Peyer's patch (tissue), 4 donors: ENCODE data around the gene LSP1. TPM values are rescaled to one million over a fixed set of nuclear protein-coding genes. Genes with fewer than 3 reads are reported as not detected.

ENCODE experiments used
- DNase-seq, 3 donors: peaks; one replicate each; pipeline ENCODE4 v3.0.0-alpha.2; 2017 to 2019
- H3K27ac ChIP-seq, 4 donors: fragments of 200-600 bp; sonication (generic); one replicate each; pipeline ENCODE4 v1.5.1; 2016 to 2019
- H3K27me3 ChIP-seq, 2 donors: fragments of 200-600 bp; sonication (generic); one replicate each; pipeline ENCODE4 v1.5.1; 2019
- H3K36me3 ChIP-seq, 3 donors: fragments of 200-600 bp; sonication (generic); one replicate each; pipeline ENCODE4 v1.5.1; 2016 to 2019
- H3K4me1 ChIP-seq, 4 donors: fragments of 200-600 bp; sonication (generic); one replicate each; pipeline ENCODE4 v1.5.1; 2016 to 2019
- H3K4me3 ChIP-seq, 4 donors: fragments of 200-600 bp; sonication (generic); 1 replicate in 3 of 4; 2 replicates in 1 of 4; pipeline ENCODE4 v1.5.1; 2016 to 2019; ENCODE audit warnings: mild to moderate bottlenecking in 1 of 4
- H3K9me3 ChIP-seq, 4 donors: fragments of 200-600 bp; sonication (generic); one replicate each; pipeline ENCODE4 v1.5.1; 2016 to 2019; ENCODE audit warnings: mild to moderate bottlenecking in 1 of 4
- POLR2A ChIP-seq, 2 donors: fragments of 450-650 bp; IDR thresholded peaks; one replicate each; pipeline ENCODE4 v1.5.1; 2017; ENCODE audit warnings: antibody characterized with exemption in 2 of 2, mild to moderate bottlenecking in 2 of 2, moderate library complexity in 2 of 2
- total RNA-seq, 4 donors: library from RNA; depleted of rRNA; stranded (reverse); fragments of >200 nt; gene quantifications; one replicate each; pipeline ENCODE4 v1.1.0, GENCODE V29; 2016
- TF ChIP-seq, protein P1 (sequence below), 6 experiments: fragments of 450-650 bp in 4 of 6; fragments of 200-600 bp in 2 of 6; sonication (generic) in 1 of 6; IDR thresholded peaks; one replicate each; pipeline ENCODE4 v1.5.1; 2017 to 2019; ENCODE audit warnings: antibody characterized with exemption in 6 of 6, mild to moderate bottlenecking in 3 of 6, moderate library complexity in 1 of 6

Gene LSP1
- total RNA-seq, 4 donors from 2014 or later = 10.6 to 175 (median 15.4) TPM

DNA sequence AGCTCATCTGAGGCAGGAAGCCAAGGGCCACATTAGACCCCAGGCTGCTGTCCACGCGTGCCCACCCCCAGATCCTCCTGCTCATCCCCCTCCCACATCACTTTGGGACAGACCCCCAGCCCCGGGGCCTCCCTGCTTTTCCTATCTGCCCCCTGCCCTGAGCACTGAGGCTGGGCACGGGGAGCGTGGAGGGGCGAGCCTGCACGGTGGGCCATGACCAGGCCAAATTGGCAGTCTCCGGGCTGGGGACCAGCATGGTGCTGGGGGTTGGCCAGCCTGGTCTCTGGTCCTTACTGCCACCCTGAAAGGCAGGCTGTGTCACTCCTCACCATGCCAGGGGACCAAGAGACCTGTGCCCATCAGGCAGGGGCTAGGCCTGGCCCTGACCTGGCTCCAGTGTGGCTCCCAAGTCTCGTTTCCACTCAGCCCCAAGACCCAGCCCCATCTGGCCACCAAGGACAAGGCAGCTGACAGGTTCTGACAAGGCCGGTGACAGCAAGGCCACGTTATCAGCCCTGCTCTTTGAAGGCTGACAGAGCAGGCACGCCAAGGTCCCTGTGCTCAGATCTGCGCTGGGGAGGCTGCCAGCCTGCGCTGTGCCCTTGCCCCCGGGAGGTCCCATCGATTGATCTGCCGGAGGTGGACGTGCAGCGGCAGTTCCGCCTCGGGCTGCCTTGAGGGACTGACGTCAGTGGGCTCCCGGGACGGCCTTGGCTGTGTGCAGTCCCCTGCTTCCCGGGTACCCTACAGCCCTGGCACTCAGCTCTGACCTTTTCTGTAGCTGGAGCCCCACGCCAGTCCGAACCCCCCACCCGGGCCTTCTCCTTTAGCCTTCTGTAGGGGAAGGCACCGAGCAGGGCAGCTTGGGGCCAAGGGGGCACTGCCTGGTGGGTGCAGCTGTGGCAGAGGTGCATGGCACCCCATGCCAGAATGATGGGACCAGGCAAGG is 10.5 kb upstream of the LSP1 start:
- no peaks in the 10 kb centered on the region for H3K36me3 ChIP-seq
- TF ChIP-seq, protein P1, sequence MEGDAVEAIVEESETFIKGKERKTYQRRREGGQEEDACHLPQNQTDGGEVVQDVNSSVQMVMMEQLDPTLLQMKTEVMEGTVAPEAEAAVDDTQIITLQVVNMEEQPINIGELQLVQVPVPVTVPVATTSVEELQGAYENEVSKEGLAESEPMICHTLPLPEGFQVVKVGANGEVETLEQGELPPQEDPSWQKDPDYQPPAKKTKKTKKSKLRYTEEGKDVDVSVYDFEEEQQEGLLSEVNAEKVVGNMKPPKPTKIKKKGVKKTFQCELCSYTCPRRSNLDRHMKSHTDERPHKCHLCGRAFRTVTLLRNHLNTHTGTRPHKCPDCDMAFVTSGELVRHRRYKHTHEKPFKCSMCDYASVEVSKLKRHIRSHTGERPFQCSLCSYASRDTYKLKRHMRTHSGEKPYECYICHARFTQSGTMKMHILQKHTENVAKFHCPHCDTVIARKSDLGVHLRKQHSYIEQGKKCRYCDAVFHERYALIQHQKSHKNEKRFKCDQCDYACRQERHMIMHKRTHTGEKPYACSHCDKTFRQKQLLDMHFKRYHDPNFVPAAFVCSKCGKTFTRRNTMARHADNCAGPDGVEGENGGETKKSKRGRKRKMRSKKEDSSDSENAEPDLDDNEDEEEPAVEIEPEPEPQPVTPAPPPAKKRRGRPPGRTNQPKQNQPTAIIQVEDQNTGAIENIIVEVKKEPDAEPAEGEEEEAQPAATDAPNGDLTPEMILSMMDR (IDR thresholded peaks at IDR 0.05) = no peak
- no peak for TF ChIP-seq POLR2A (IDR thresholded peaks at IDR 0.05)
- peaks cover 3 to 57% (median 30%) of the 10 kb centered on the region in 4 donors for H3K4me1 ChIP-seq
- no peak for DNase-seq
- no peak overlapping the region for H3K27ac ChIP-seq
- no peaks in the 10 kb centered on the region for H3K27me3 ChIP-seq
- H3K4me3 ChIP-seq = no peak overlapping the region
- H3K9me3 ChIP-seq = no peaks in the 10 kb centered on the region

DNA sequence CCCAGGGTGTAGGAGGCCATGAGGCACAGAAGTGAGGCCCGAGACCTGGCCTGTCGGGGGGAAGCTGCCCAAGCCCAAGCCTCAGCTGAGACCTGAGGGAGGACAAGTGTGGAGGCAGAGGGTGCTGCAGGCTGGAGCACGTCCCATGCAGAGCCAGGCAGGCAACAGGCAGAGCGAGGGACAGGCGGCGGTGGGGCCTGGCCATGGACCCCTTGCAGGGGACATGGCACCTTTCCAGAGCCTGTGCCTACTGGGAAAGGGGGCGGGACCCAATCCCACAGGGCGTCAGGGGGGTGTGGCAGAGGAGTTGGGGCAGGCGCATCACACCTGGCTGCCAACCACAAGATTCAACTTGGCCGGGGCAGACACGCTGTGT is 9.8 kb upstream of the LSP1 start:
- no peaks in the 10 kb centered on the region for H3K36me3 ChIP-seq
- H3K27me3 ChIP-seq = no peaks in the 10 kb centered on the region
- TF ChIP-seq POLR2A (IDR thresholded peaks at IDR 0.05) = no peak
- TF ChIP-seq, protein P1 (IDR thresholded peaks at IDR 0.05) = no peak
- no peak overlapping the region for H3K4me3 ChIP-seq
- H3K4me1 ChIP-seq = peaks cover 0 to 54% (median 24%) of the 10 kb centered on the region in 4 donors
- peak overlapping the region in 1 of 4 donors; percentile 61 for H3K27ac ChIP-seq
- H3K9me3 ChIP-seq = no peaks in the 10 kb centered on the region
- DNase-seq = no peak

GRCh38 chr11:1843796-1844195 is 9.1 kb upstream of the LSP1 start:
- Histone ChIP-seq H3K36me3 (no peaks in the 10 kb centered on the region), H3K4me1 (peaks cover 0 to 49% (median 20%) of the 10 kb centered on the region in 4 donors), H3K4me3 (peak overlapping the region in 1 of 4 donors; percentile 10), H3K27ac (peak overlapping the region in 3 of 4 donors; percentile 51 to 61 (median 56)), H3K9me3 (no peaks in the 10 kb centered on the region), H3K27me3 (no peaks in the 10 kb centered on the region)
- no peak for DNase-seq
- TF ChIP-seq, protein P1 (IDR thresholded peaks at IDR 0.05) = no peak
- TF ChIP-seq POLR2A (IDR thresholded peaks at IDR 0.05) = no peak

GRCh38 chr11:1844221-1845094 is 8.4 kb upstream of the LSP1 start:
- peak overlapping the region in 1 of 4 donors; percentile 10 for H3K4me3 ChIP-seq
- H3K9me3 ChIP-seq = no peaks in the 10 kb centered on the region
- peak; percentile 63 to 90 (median 83) for DNase-seq
- H3K27ac ChIP-seq = peak overlapping the region; percentile 36 to 61 (median 54)
- TF ChIP-seq, protein P1 (IDR thresholded peaks at IDR 0.05) = no peak
- TF ChIP-seq POLR2A (IDR thresholded peaks at IDR 0.05) = peak in 1 of 2 donors; percentile 38
- H3K27me3 ChIP-seq = no peaks in the 10 kb centered on the region
- peaks cover 0 to 42% (median 20%) of the 10 kb centered on the region in 4 donors for H3K4me1 ChIP-seq
- H3K36me3 ChIP-seq = no peaks in the 10 kb centered on the region

GRCh38 chr11:1845095-1845429 is 7.8 kb upstream of the LSP1 start:
- Histone ChIP-seq H3K27me3 (no peaks in the 10 kb centered on the region), H3K4me1 (peaks cover 0 to 42% (median 24%) of the 10 kb centered on the region in 4 donors), H3K9me3 (no peaks in the 10 kb centered on the region), H3K36me3 (no peaks in the 10 kb centered on the region), H3K4me3 (no peak overlapping the region), H3K27ac (peak overlapping the region; percentile 14 to 61 (median 46))
- DNase-seq = no peak
- no peak for TF ChIP-seq POLR2A (IDR thresholded peaks at IDR 0.05)
- TF ChIP-seq, protein P1 (IDR thresholded peaks at IDR 0.05) = no peak
